Bronchial epithelial cell (primary cell): ENCODE measurements around the gene CMSS1. TPM values are rescaled to one million over a fixed set of nuclear protein-coding genes. Genes with fewer than 3 reads are reported as not detected.

Experiments used
- DNase-seq: peaks from one replicate; pipeline ENCODE4 v3.0.0-alpha.2; 2010; ENCODE audit warnings: low read depth
- FAIRE-seq: peaks from 2 replicates; lab custom pipeline; 2011; peaks lifted over from hg19 to GRCh38; lab: Jason Lieb, UNC
- H3K27me3 ChIP-seq: 2 replicates; pipeline ENCODE4 v1.5.1; 2011; ENCODE audit warnings: low read length; ENCODE audit not compliant: control insufficient read depth, insufficient read depth
- H3K36me3 ChIP-seq: 2 replicates; pipeline ENCODE4 v1.5.1; 2011; ENCODE audit warnings: low read length; ENCODE audit not compliant: control insufficient read depth, insufficient read depth
- H3K4me3 ChIP-seq: 2 replicates; pipeline ENCODE4 v1.5.1; 2011; ENCODE audit warnings: mild to moderate bottlenecking, low read depth, low read length, control low read depth
- total RNA-seq: library from RNA; depleted of rRNA; stranded (reverse); fragments of >200 nt; gene quantifications from 2 replicates; pipeline ENCODE4 v1.2.1, GENCODE V29; 2014
- TF ChIP-seq, protein P1 (sequence below): IDR thresholded peaks from 2 replicates; pipeline ENCODE4 v1.5.1; 2011; ENCODE audit warnings: mild to moderate bottlenecking, moderate library complexity, low read length, control low read depth, inconsistent platforms; ENCODE audit not compliant: insufficient read depth, severe bottlenecking

CMSS1 gene
- total RNA-seq, 1 donor from 2014 or later: 21.3 TPM

DNA sequence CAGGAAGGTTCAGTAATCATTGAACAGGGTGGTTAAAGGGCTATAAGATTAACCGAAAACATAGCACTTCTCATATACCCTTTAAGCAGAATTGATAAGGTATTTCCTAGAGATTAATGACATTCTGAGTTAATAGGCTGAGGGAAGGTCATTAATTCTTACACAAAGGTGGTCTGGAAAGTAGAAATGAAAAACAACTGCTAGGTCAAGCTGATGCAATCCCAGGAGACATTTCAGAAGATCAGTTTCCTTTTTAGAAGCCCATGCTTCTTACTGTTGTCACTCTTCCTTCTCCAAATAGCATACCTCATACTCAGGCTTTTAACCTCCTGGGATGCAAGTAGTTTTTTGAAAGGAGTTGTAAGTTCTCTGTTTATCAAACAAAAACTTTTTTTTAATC, 287.8 kb downstream of the CMSS1 start:
- Histone ChIP-seq H3K36me3 (no peaks in the 10 kb centered on the region), H3K27me3 (no peaks in the 10 kb centered on the region), H3K4me3 (no peak overlapping the region)
- TF ChIP-seq, protein P1, sequence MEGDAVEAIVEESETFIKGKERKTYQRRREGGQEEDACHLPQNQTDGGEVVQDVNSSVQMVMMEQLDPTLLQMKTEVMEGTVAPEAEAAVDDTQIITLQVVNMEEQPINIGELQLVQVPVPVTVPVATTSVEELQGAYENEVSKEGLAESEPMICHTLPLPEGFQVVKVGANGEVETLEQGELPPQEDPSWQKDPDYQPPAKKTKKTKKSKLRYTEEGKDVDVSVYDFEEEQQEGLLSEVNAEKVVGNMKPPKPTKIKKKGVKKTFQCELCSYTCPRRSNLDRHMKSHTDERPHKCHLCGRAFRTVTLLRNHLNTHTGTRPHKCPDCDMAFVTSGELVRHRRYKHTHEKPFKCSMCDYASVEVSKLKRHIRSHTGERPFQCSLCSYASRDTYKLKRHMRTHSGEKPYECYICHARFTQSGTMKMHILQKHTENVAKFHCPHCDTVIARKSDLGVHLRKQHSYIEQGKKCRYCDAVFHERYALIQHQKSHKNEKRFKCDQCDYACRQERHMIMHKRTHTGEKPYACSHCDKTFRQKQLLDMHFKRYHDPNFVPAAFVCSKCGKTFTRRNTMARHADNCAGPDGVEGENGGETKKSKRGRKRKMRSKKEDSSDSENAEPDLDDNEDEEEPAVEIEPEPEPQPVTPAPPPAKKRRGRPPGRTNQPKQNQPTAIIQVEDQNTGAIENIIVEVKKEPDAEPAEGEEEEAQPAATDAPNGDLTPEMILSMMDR: no peak
- DNase-seq: no peak
- FAIRE-seq: no peak

DNA sequence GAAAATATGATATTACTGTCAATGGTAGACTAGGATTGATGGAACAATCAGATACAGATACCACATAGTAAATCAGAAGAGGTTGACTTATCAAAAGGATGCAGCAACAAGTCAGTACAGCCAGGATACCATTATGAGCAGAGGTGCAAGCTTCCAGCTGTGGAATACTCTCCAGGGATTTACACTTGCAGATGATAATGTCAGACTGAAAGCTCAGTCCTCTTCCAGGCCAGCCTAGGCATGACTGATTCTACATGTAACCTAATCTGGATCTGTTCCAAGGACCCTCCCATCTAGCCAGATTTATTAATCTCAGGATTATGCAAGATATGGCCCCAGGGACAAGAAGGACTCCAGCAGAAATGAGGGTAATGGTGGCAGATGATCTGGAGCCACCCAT, 288.4 kb downstream of the CMSS1 start:
- no peak for FAIRE-seq
- H3K4me3 ChIP-seq: no peak overlapping the region
- no peaks in the 10 kb centered on the region for H3K36me3 ChIP-seq
- H3K27me3 ChIP-seq: no peaks in the 10 kb centered on the region
- DNase-seq: peak; percentile 78
- TF ChIP-seq, protein P1: no peak

DNA sequence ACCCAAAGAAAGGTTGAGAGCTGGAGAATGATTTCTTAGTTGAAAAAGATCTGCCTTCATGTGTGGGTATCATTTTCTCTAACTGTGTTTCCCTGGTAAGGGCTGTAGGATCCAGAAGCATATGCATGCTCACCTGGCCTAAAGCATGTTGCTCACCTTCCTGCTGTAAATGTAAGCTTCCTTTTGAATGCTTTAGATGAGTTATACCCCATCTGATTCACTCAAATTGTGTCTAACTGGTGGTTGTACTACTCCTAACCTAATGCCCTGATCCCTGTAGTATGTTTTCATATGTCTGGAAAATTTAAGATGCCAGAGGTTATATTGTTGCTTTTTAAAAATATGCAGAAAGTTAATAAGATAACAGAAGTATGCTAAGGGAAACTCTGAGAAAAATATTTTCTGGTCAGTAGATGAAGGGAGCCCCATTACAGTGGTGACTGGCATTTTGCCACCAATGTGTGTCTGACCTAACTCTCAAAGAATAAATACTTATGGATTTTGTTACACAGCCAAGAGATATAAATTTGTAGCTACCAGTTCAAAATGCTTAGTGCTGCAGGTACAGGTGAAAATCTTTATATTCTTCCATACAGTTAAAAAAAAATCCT, 289.0 kb downstream of the CMSS1 start:
- TF ChIP-seq, protein P1: no peak
- DNase-seq: peak; percentile 89

DNA sequence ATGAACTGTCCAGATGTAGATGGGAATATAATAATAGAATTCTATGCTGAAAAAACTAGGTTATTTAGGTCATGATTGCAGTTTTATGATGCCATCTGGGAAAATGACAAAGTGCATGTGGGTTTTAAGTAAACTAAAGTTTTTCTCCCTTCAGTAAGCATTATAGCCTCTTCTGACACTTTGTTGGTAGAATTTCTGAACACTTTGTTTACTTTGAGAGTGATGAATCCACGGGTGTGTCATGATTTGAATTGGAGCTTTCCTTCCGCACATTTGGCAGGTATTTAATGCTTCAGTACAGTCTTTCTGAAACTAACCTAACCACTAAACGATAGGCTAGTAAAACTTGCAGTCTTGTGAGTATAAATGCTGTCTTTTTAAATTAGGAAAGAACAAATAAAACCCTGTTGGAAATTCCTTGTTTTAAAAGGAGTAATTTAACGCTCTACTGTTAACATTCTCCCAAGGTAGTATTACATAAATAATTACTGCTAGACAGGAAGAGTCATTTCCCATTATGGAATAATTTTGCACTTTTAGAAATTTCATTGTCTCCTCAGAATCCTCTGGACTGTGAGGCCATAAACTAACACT, 289.7 kb downstream of the CMSS1 start:
- DNase-seq: peak; percentile 83
- FAIRE-seq: no peak
- TF ChIP-seq, protein P1: no peak
- Histone ChIP-seq H3K36me3 (no peaks in the 10 kb centered on the region), H3K4me3 (no peak overlapping the region), H3K27me3 (no peaks in the 10 kb centered on the region)

More for the DNA sequence above, 289.0 kb downstream of the CMSS1 start:
- Histone ChIP-seq H3K27me3 (no peaks in the 10 kb centered on the region), H3K36me3 (no peaks in the 10 kb centered on the region), H3K4me3 (no peak overlapping the region)
- no peak for FAIRE-seq

DNA sequence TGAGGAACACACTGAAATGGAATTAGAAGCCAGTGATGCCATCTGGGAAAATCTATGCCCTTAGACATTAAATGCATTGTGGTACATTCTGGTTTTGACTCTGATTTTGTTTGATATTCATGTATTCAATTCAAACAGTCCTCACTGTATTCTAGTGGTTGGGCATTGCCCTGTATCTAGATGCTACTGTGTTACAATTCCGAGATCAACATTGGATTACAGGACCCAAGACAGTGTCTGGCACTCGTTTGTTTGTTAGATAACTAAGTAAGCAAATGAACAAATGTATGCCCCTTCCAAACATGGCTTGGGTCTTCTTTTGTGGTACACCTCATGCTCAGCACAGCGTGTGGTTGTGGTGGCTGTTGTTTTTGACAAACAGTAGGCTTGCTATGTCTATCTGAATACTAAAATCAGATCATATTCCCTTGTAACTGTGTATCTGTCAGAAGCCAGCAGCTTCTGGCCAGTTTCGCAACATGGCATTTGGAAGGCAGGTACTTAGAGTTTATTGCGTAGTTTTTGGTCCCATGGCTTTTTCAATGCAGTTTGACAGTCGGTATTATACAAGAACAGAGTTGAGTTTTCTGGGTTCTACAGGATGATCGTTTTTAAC, 290.9 kb downstream of the CMSS1 start:
- no peaks in the 10 kb centered on the region for H3K27me3 ChIP-seq
- DNase-seq (no peak), FAIRE-seq (no peak)
- no peak overlapping the region for H3K4me3 ChIP-seq
- TF ChIP-seq, protein P1: no peak
- no peaks in the 10 kb centered on the region for H3K36me3 ChIP-seq
